Endodermal cell (in vitro differentiated cells): ENCODE results near the gene CFAP57. TPM values are rescaled to one million over a fixed set of nuclear protein-coding genes. Genes with fewer than 3 reads are reported as not detected.
"Not testable (repeated sequence)": the region's sequence is repeated elsewhere in the genome, so short reads cannot be mapped to it uniquely, and the experiment has no call there.

Experiments used
- DNase-seq: peaks from one replicate; pipeline ENCODE4 v3.0.0-alpha.2; 2017
- H3K27ac ChIP-seq: 2 replicates; pipeline ENCODE4 v1.5.1; 2013; ENCODE audit warnings: mild to moderate bottlenecking, low read depth, low read length, moderate library complexity
- H3K27me3 ChIP-seq: 2 replicates; pipeline ENCODE4 v1.6.1; 2013; ENCODE audit warnings: mild to moderate bottlenecking, low read length, moderate library complexity; ENCODE audit not compliant: insufficient read depth, control insufficient read depth, poor library complexity, severe bottlenecking
- H3K36me3 ChIP-seq: 2 replicates; pipeline ENCODE4 v1.7.0; 2013; ENCODE audit warnings: mild to moderate bottlenecking, low read length, moderate library complexity; ENCODE audit not compliant: control insufficient read depth, insufficient read depth
- H3K4me1 ChIP-seq: one replicate; pipeline ENCODE4 v1.7.0; 2013; ENCODE audit warnings: low read length; ENCODE audit not compliant: control insufficient read depth, insufficient read depth
- H3K4me3 ChIP-seq: 2 replicates; pipeline ENCODE4 v1.5.1; 2013; ENCODE audit warnings: mild to moderate bottlenecking, low read length, moderate library complexity
- H3K9ac ChIP-seq: 2 replicates; pipeline ENCODE4 v1.6.1; 2013; ENCODE audit warnings: mild to moderate bottlenecking, low read length, moderate library complexity; ENCODE audit not compliant: poor library complexity, severe bottlenecking; ENCODE audit errors: extremely low read depth
- H3K9me3 ChIP-seq: 2 replicates; pipeline ENCODE4 v1.6.1; 2013; ENCODE audit warnings: mild to moderate bottlenecking, low read length, moderate library complexity; ENCODE audit not compliant: control insufficient read depth
- H3K27ac Mint-ChIP-seq: 2 replicates; pipeline ENCODE4 v1.8.0; 2020; ENCODE audit warnings: mixed read lengths
- H3K27me3 Mint-ChIP-seq: 2 replicates; pipeline ENCODE4 v1.8.0; 2021; ENCODE audit warnings: mild to moderate bottlenecking, mixed read lengths; ENCODE audit not compliant: insufficient read depth
- H3K36me3 Mint-ChIP-seq: 2 replicates; pipeline ENCODE4 v1.8.0; 2020; ENCODE audit warnings: low read depth, mixed read lengths
- H3K4me1 Mint-ChIP-seq: 2 replicates; pipeline ENCODE4 v1.8.0; 2020; ENCODE audit warnings: mixed read lengths
- H3K4me3 Mint-ChIP-seq: 2 replicates; pipeline ENCODE4 v1.8.0; 2020; ENCODE audit warnings: mild to moderate bottlenecking, moderate library complexity, mixed read lengths
- H3K9me3 Mint-ChIP-seq: 2 replicates; pipeline ENCODE4 v1.8.0; 2020; ENCODE audit warnings: mild to moderate bottlenecking, mixed read lengths
- CTCF ChIP-seq: fragments of 200-600 bp; sonication (generic); conservative IDR thresholded peaks from 2 replicates; pipeline ENCODE4 v1.5.0; 2021; ENCODE audit warnings: antibody characterized with exemption, mild to moderate bottlenecking
- WGBS, 2 experiments: methylation state at CpG; one replicate each; pipeline versions ENCODE4 v1.1.5 to v1.1.7; 2013; ENCODE audit warnings: missing lambda C conversion rate in 2 of 2, mixed read lengths in 1 of 2; ENCODE audit not compliant: insufficient coverage in 1 of 2, insufficient read length in 1 of 2; 5-methylcytosine and 5-hydroxymethylcytosine counted together
- total RNA-seq, 2 donors: library from RNA; stranded (reverse); fragmentation: NEBNext Ultra II Directional in 1 of 2; extraction: Animal tissue kit (Norgen Biotek cat#: 25700) in 1 of 2; gene quantifications; 2 replicates in 1 of 2; 3 replicates in 1 of 2; pipeline ENCODE4 v1.2.1, GENCODE V29; 2021

Gene CFAP57
- total RNA-seq, 2 donors from 2014 or later, result 0.82 to 0.90 TPM

- no peak for DNase-seq
- 92 to 95% methylated on average over 6 to 9 of the region's 9 CpGs for WGBS, 2 experiments
- H3K27me3 Mint-ChIP-seq, result no peaks in the 10 kb centered on the region
- H3K9me3 Mint-ChIP-seq, result peaks cover 55% of the 10 kb centered on the region
- H3K9ac ChIP-seq, result no peak overlapping the region
- H3K36me3 ChIP-seq, result no peaks in the 10 kb centered on the region
- peaks cover 61% of the 10 kb centered on the region for H3K9me3 ChIP-seq
- H3K4me1 Mint-ChIP-seq, result no peaks in the 10 kb centered on the region
- no peak overlapping the region for H3K4me3 Mint-ChIP-seq
- no peak for TF ChIP-seq CTCF
- H3K27me3 ChIP-seq, result no peaks in the 10 kb centered on the region
- H3K27ac Mint-ChIP-seq, result no peak overlapping the region
- H3K27ac ChIP-seq, result no peak overlapping the region
- no peak overlapping the region for H3K4me3 ChIP-seq
- no peaks in the 10 kb centered on the region for H3K4me1 ChIP-seq
- peaks cover 60% of the 10 kb centered on the region for H3K36me3 Mint-ChIP-seq
These were observed 36.0 kb upstream of the CFAP57 start for GRCh38 chr1:43135857-43136781.

GRCh38 chr1:43137445-43138052 is 34.6 kb upstream of the CFAP57 start:
- H3K36me3 Mint-ChIP-seq, result peaks cover 48% of the 10 kb centered on the region
- Histone ChIP-seq H3K4me1 (no peaks in the 10 kb centered on the region), H3K27ac (no peak overlapping the region), H3K27me3 (no peaks in the 10 kb centered on the region), H3K36me3 (no peaks in the 10 kb centered on the region), H3K9ac (no peak overlapping the region), H3K4me3 (no peak overlapping the region), H3K9me3 (peaks cover 49% of the 10 kb centered on the region)
- H3K27ac Mint-ChIP-seq, result no peak overlapping the region
- H3K4me3 Mint-ChIP-seq, result no peak overlapping the region
- TF ChIP-seq CTCF, result no peak
- DNase-seq, result no peak
- 92 to 97% methylated on average over 5 to 7 of the region's 7 CpGs for WGBS, 2 experiments
- H3K4me1 Mint-ChIP-seq, result no peaks in the 10 kb centered on the region
- peaks cover 47% of the 10 kb centered on the region for H3K9me3 Mint-ChIP-seq
- no peaks in the 10 kb centered on the region for H3K27me3 Mint-ChIP-seq

- H3K27ac Mint-ChIP-seq, H3K36me3 ChIP-seq, H3K4me1 Mint-ChIP-seq, DNase-seq, H3K4me3 Mint-ChIP-seq, H3K27ac ChIP-seq, H3K27me3 Mint-ChIP-seq, H3K4me3 ChIP-seq, H3K9ac ChIP-seq, H3K4me1 ChIP-seq, H3K27me3 ChIP-seq: not testable (repeated sequence)
- 93 to 100% methylated on average over 5 to 8 of the region's 8 CpGs for WGBS, 2 experiments
- peaks cover 36% of the 10 kb centered on the region for H3K36me3 Mint-ChIP-seq
- H3K9me3 ChIP-seq, result peaks cover 34% of the 10 kb centered on the region
- H3K9me3 Mint-ChIP-seq, result peaks cover 31% of the 10 kb centered on the region
These were observed 32.8 kb upstream of the CFAP57 start for GRCh38 chr1:43139295-43139694.
